Measurements from ENCODE around the gene RHOB.
A peak's percentile ranks its signal among the peaks of the same experiment; 100 is the strongest.
"Not testable (repeated sequence)": the region's sequence is repeated elsewhere in the genome, so short reads cannot be mapped to it uniquely, and the experiment has no call there.

The RHOB gene

DNA sequence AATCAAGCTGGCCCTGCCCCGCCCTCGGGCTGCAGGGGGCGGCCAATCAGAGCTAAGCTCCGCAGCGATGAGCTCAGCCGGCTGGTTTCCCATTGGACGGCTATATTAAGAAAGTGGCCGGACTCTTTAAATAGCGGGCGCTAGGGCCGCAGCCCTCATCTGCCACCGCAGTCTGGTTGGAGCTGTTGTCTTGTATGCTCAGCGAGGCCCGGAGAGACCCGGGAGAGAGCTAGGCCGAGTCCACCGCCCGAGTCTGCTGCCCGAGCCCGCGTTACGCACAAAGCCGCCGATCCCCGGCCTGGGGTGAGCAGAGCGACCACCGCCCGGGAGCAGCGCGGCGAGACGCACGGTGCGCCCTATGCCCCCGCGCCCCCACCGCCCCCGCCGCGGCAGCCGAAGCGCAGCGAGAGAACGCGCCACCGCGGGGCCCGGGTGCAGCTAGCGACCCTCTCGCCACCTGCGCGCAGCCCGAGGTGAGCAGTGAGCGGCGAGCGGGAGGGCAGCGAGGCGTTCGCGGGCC, at the start of gene RHOB:
RHOB (plus strand) TSS at position 158 of the 520 bp plus-strand sequence. CDS start 392 bp downstream, outside the sequence.
- DNase-seq: peak; percentile 99

DNA sequence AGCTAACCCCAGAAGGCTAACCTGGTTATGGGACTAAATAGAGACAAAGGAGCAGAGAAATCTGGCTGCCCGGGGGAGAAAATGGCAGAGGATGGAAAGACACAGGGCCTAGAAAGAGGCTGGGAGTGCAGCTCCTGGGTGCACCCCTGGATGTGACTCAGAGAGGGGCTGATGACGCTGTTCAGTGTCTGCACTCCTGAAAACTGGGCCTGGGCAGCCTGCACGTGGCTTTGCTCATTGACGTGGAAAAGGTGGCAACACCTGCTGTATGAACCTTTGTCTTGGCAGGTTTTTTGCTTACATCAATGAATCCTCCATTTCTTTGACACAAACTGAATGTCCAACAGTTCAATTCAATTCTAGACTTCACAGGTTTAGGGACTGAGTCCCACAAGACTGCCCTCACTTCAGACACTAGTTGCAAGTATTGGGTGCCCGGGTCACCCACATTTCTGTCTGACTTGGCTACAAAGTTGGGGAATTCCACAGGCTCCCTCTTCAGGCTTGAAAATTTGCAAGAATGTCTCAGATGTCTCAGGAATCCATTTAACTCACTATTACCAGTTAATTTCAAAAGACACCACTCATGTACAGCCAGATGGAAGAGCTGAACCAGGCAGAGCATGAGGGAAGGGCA, 48.9 kb upstream of the RHOB start:
- no peak for DNase-seq

DNA sequence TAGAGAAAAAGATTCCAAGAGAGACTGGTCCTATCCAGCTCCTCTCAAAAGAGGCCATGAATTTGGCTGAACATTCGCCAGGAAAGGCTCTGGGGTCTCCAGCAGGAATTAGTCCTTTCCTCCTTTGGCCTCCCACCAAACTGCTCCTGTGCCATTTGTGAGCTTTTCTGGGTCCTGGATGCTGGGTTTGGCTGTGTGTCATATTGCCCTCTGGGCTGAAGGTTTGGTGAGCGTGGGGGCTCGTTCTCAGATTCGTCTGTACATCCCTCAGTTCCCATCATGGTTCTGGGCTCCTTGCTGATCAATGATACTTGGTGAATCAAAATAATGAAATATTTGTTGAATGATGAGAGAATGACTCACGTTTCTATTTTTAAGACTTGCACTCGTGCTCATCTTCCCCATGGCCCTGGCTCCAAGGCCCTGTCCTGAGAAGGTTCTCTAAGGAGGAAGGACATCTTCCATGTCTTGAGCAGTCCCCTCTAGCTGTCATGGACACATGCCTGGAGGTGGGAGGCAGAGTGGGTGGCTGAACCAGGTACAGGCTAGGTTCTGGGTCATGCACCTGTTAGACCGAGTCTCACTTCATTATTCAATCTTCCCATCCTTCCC, 47.8 kb upstream of the RHOB start:
- no peak for DNase-seq

DNA sequence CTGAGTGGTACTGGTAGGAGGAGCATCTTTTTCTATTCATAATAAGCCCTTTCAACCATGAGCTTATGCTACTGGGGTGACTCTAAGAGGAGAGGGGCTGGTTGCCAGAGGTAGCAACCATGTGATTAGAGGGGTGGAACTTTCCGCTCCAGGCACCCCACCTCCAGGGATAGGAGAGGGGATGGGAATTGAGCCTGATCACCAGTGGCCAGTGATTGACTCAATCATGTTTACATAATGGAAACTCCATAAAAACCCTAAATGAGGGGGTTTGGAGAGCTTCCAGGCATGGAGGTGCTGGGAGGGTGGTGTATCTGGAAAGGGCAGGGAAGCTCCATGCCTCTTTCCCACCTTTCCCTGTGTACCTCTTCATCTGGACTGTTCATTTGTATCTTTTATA, 46.6 kb upstream of the RHOB start:
- no peak for DNase-seq

DNA sequence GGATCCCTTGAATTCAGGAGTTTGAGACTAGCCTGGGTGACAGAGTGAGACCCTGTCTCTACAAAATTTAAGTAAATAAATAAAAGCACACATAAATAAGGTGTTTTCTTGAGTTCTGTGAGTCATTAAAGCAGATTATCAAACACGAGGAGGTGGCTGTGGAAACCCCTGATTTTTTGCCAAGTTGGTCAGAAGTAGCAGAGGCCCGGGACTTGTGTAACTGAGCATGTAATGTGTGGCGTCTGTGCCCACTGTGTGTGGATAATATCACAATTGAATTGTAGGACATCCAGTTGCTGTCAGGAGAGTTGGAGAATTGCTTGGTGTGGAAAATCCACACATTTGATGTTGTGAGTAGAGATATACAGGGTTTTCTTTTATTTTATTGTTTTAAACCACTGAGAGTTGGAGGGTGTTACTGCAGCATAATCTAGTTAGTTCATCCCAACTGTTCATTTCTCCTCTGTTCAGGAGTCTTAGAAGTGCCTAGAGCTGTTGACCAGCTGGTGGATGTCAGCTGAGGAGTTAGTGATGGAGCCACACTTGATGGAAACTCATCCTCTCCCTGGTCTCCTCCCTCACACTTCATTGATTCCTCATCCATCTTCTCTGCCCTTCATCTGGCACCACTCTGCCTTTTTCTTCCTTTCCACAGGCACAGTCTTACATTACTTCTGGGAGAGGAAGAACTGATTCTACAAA, 45.9 kb upstream of the RHOB start:
- DNase-seq: no peak

DNA sequence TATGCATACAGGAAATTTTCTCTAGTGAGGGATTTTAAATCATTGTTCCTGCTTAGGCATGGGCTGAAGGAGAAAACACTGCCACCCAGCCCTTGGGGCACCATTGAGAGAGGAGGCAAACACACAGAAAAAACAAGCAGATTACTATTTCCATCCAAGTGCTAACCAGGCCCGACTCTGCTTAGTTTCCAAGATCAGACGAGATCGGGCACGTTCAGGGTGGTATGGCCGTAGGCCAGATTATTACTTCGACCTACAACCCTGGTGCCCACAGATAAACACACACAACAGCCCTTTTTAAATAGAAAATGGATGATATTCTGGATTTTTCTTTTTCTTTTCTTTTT, 45.4 kb upstream of the RHOB start:
- no peak for DNase-seq

DNA sequence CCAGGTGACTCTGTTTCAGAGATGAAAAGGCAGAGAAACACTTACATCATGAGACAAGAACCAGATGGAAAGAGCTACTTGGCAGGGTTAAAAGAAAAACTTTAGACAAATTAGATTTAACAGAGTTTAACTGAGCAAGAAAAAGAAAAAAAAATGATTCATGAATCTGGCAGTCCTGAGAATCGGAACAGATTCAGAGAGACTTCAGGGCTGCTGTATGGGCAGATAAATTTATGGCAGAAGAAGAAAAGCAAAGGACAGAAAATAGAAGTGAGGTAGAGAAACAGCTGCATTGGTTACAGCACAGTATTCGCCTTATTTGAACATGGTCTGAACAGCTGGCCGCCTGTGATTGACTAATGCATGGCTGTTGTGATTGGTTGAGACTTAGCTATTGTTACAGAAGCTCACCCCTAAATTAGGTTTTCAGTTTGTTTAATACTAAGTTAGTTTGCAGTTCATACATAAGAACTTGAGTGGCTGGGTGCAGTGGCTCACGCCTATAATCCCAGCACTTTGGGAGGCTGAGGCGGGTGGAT, 43.0 kb upstream of the RHOB start:
- DNase-seq: no peak

DNA sequence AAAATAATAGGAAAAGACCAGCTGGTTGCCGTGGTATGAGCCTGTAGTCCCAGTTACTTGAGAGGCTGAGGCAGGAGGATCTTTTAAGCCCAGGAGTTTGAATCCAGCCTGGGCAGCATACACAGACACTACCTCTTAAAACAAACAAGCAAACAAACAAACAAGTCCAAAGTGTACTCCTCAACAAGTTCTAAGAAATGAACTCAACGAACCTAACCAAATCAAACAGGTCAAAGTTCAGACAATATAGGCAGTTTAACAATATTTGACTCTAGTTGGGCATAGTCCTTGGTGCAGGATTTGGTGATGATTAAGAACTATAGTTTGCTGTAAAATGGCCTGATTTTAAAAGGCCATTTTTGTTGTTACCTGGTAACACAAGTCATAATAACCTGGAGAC, 41.9 kb upstream of the RHOB start:
- DNase-seq: no peak

DNA sequence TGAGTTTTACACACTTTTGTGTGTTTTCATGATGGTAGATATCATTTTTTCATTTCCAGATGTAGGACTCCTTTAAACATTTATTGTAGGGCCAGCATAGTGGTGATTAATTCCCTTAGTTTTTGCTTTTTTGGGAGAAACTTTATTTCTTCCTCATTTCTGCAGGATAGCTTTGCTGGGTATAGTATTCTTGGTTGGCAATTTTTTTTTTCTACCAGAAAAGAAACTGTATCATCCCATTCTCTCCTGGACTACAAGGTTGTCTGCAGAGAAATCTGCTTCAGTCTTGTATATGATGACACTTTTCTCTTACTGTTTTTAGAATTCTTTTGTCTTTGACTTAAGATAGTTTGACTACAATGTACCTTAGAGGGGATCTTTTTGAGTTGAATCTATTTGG, 37.8 kb upstream of the RHOB start:
- no peak for DNase-seq

DNA sequence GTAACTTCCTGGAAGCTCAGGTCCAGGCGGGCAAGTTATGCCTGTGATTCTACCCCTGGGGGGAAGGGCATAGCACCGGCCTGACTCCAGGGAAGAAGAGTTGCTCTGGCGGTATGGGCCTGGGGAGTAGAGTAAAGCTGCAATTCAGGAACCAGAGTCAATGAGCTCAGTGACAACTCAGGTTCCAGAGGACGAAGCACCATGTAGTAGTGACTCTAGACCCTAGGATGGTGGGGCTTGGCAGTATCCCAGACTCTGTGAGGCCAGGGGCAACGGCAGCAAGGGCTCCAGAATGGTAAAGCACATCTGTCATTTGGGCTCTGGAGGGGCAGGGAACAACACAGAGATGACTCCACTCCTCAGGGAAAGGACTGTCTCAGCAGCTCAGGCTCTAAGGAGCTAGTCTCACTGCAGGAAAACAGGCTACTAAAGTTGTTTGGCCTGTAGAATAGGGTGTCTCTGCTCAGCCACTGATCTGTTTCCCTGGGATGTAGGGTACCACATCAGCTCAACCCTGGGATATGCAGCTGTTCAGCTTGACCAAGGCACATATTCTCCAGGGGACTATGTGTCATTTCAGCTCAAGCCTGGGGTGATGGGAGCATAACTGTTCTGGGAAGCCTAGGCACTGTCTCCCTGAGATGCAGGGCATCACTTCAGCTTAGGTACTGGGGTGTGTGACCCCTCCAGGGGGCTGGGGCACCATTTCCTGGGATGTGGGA, 36.2 kb upstream of the RHOB start:
- no peak for DNase-seq

DNA sequence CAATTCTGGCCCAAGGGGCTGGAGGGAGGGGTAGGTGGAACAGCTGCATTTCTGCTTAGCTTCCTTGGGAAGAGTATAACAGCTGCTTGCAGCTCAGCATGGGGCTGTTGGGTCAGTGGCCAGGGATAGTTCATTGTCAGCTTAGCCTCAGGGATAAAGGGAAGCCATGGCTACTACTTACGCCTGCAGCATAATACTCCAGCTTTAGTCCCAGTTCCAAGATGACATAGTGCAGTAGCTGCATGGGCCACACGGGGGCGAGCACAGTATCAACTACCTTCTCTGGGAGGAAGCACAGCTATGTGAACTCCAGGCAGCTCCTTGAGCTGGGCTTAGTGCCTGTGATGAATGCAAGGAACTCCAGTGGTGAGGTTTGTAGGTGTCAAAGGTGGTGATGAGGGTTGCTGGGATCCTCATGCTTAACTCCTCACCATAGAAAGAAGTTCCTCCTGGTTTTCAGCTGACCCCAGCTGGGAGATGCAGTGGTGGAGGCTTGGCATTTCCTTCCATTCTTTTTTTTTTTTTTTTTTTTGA, 35.4 kb upstream of the RHOB start:
- peak; percentile 71 for DNase-seq

DNA sequence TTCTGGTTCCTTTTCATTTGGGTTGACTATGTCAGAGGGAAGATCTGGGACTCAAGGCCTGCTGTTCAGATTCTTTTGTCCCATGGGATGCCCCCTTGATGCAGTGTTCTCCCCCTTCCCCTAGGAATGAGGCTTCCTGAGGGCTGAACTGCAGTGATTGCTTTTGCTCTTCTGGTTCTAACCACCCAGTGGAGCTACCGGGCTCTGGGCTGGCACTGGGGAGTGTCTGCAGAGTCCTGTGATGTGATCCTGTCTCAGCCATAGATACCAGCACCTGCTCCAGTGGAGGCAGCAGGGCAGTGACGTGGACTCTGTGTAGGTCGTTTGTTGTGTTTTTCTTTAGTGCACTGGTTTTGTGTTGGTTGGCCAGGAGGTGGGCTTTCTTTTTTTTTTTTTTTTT, 32.1 kb upstream of the RHOB start:
- DNase-seq: no peak

DNA sequence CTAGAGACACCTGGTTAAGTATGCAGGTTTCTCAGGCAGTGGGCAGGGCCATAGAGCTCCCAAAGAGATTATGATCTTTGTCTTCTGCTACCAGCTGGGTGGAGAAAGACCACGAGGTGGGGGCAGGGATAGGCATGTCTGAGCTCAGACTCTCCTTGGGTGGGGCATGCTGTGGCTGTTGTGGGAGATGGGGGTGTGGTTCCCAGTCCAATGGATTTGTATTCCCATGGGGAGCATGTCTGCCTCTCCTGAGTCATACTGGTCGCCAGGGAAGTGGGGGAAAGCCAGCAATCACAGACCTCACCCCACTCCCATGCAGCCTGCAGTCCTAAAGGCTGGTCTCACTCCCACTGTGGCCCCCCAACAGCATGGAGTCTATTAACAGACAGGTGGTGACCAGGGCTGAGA, 31.4 kb upstream of the RHOB start:
- peak; percentile 38 for DNase-seq

DNA sequence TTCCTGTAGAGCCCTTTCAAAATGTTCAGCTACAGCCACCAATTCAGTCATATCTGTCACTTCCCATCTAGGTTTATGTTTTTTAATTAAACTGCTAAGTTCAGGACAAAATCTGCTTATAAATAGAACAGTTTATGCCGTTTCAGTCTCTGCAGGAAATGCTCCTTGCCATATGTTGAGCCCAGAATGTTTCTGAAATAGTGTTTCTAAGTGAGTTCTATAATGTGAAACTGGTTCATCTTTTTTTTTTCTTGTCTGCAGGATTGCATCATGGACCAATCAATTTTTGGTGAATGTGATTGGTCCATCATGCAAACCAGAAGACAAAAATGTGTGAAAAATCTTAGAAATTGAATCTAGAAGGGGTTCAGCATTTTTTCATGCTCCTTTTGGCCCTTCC, 30.2 kb upstream of the RHOB start:
- DNase-seq: peak; percentile 3

DNA sequence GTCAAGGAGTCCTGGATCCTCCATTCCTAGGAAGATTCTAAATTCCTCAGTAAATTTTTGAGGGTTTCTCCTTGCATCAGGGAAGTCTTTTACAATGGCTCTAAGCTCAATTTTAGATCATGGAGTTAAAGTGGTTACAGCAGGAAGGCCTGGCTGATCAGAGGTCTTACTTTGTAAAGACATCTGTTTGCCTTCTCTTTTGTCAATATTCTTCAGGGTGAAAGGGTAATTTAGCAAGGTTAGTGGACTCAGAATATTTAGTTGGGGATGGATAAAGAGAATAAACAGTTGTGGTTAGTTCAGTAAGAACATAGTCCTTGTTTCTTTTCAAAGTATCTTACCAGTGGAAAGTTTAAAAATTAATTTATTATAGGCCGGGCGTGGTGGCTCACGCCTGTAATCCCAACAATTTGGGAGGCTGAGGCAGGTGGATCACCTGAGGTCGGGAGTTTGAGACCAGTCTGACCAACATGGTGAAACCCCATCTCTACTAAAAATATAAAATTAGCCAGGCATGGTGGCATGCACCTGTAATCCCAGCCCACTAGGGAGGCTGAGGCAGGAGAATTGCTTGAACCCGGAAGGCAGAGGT, 29.5 kb upstream of the RHOB start:
- not testable (repeated sequence) for DNase-seq

DNA sequence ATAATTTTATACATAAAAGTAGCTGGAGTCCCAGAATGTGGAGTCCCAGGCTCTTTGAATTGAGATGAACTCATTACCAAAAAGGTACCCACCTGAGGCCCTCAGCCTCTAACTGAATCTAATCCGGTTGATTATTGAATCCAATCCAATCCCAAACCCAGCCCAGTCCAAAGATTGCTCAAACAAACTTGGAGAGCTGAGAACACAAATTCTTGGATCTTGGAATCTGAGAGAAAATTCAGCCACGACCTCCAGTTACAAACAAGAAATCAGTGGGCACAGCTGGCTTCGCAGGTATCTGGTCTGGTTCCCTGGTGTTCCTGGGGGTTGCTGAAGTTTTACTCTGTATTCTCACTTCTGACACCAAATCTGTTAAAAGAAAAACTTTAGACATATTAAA, 28.4 kb upstream of the RHOB start:
- DNase-seq: no peak

DNA sequence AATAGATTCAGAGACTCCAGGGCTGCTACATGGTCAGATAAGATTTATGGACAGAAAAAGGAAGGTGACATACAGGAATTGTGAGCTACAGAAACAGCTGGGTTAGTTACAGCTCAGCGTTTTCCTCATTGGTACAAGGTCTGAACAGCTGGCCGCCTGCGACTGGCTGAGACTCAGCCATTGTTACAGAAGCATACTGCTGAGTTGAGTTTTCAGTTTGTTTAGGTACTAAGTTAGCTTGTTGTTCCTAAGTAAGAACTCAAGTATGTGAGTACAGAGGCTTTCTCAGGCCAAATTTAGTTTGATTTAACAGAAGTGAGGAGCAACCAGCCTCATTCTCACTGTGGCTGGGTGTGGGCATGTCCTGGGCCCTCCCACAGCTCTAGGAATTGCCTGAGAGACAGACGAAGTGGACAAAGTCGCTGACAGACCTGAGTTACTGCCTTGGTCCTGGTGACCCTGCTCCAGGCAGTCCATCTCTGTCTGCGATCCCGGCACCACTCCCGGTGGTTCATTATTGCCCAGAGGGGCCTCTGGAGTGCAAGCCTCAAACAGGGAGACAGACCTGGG, 27.8 kb upstream of the RHOB start:
- no peak for DNase-seq

DNA sequence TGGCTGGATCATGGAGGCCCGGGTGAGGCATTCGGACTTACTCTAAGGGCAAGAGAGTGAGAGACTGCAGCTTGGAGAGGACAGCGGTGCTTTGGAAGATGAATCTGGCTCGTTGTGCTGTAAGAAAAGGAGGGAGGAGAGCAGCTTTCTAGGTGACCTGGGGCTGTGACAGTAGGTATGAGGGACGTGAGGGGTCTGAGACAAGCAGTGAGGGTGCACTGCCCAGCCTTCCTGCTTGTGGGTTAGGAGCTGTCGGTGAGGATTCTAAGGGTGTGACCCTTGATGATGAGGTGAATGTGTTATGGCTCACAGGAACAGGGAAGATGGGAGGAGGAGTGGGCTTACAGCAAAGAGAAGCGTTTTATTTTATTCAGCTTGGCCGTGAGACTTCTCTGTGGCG, 27.1 kb upstream of the RHOB start:
- no peak for DNase-seq

DNA sequence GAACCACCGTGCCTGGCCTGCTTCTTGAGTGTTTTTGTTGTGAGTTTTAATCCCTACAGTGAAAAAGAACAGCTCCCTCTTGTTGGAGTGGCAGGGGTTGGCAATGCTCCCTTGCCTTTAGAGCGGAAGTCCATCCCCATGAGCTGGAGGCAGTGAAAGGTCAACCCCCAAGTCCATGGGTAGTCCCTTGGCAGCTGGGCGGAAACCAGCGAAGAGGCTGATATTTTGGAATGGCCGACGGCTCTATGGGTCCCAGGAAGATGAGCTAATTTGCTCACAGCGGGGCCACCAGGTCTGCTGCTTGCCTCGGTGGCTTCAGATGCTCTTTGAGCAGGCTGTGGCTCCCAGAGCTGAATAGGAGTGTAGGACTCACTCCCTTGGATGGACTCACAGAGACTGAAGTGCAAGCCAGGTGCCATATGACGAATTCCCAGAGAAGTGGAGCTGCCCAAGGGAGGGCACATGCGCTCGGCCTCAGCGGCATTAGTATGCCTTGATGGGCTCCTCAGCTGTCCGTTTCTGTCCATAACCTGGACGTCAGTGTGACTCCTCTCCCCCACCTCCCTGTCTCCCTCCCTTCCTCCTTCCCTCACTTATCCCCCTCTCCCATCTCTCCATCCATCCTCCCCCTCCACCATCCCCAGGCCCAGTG, 25.4 kb upstream of the RHOB start:
- no peak for DNase-seq

DNA sequence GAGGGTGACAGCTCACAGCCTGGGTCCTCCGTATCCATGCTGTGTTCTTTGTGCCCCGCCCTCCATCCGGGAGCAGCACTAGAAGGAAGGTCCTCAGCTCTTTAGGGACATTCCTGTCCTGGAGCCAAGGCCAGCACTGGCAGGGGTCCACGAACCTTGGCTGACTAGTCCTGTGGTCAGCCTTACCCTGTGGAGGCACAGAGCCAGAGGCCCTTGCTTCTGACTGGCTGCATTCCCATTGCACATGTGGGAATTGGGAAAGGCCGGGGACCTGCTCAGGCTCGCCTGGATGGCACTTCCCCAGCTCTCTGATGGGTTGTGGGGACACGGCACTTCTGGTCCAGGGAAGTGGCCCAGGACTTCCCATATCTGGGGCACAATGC, 24.9 kb upstream of the RHOB start:
- DNase-seq: peak; percentile 90

DNA sequence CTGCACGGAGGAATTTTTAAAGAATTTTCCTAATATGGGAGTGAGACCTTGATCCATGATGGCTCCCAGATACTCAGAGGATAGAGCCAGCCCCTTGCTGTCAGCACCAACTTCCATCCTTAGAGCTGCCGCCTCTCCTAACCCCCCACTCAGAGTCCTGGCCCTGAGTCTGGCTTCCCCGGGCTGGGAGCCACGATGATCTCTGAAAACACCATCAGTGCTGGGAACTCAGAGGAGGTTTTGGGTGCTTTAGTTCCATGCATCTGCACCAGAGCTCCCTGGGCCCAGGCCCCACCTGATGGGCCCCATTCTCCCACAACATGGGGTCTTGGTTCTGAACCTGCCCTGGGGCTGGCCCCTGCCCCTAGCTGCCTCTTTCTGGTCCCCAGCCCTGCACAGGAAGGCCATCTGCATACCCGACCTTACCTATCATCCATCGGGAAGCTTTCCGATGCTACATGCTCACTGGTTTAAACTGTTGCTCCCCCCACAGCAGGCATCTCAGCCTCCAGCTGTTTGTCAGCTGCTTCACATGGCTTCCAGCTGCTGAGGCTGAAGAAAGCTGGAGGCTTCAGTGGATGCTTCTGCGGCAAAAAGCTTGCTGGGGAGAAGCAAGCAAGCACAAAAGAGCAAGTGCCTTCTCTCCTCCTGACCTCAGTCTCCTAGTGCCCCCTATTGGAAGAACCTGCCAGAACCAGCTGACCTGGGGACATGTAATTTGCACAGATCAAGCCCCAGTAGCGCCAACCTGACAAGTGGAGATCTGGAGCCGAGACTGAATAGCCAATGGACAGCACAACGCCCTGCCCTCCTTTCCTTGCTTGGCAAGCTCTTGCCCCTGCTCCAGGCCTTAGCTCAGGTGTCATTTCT, 24.2 kb upstream of the RHOB start:
- peak; percentile 79 for DNase-seq

Measured in fibroblast of upper back skin (primary cell).